Measurements from ENCODE around the gene LCP2.

- TF ChIP-seq CTCF (conservative IDR thresholded peaks at IDR 0.05 in 1 of 2, IDR thresholded peaks at IDR 0.05 in 1 of 2; ENCODE audit: extremely low read depth in 1 of 2, insufficient read depth in 1 of 2, low read depth in 1 of 2, low read length in 2 of 2) (no peak), EZH2 (IDR thresholded peaks at IDR 0.05; ENCODE audit: borderline replicate concordance, low read length) (no peak)
Observed at GRCh38 chr5:170315154-170315553, 17.6 kb upstream of the LCP2 start.
